GM12891 (cell line): Measurements from ENCODE around the gene HYAL3.
"Not testable (repeated sequence)": the region's sequence is repeated elsewhere in the genome, so short reads cannot be mapped to it uniquely, and the experiment has no call there.

Experiments
- DNase-seq: peaks from one replicate; pipeline ENCODE4 v3.0.0; 2011; ENCODE audit warnings: low spot score; ENCODE audit not compliant: insufficient read length
- FAIRE-seq: peaks from 2 replicates; lab custom pipeline; 2011; peaks lifted over from hg19 to GRCh38; lab: Jason Lieb, UNC
- PAX5 ChIP-seq: IDR thresholded peaks from 2 replicates; pipeline ENCODE4 v1.6.1; 2011; ENCODE audit warnings: low read length, moderate library complexity, mild to moderate bottlenecking; ENCODE audit not compliant: insufficient read depth, severe bottlenecking
- POLR2A ChIP-seq: IDR thresholded peaks from 2 replicates; pipeline ENCODE4 v1.6.1; 2011; ENCODE audit warnings: low read depth, low read length, control low read depth
- POLR2AphosphoS5 ChIP-seq: IDR thresholded peaks from 2 replicates; pipeline ENCODE4 v1.6.1; 2011; ENCODE audit warnings: low read depth, low read length, control low read depth
- POU2F2 ChIP-seq: IDR thresholded peaks from 2 replicates; pipeline ENCODE4 v1.6.1; 2011; ENCODE audit warnings: low read depth, mild to moderate bottlenecking, control low read depth, low read length, moderate library complexity
- SPI1 ChIP-seq: IDR thresholded peaks from 2 replicates; pipeline ENCODE4 v1.6.1; 2011; ENCODE audit warnings: low read depth, low read length, control low read depth
- TAF1 ChIP-seq: IDR thresholded peaks from 2 replicates; pipeline ENCODE4 v1.6.1; 2011; ENCODE audit warnings: low read depth, low read length, control low read depth

HYAL3 gene

GRCh38 chr3:50278123-50278879 is 20.9 kb downstream of the HYAL3 start:
- TF ChIP-seq POLR2AphosphoS5 (no peak), SPI1 (no peak), PAX5 (no peak), POU2F2 (no peak), TAF1 (no peak), POLR2A (no peak)
- DNase-seq (no peak), FAIRE-seq (no peak)

GRCh38 chr3:50276762-50277101 is 22.5 kb downstream of the HYAL3 start:
- FAIRE-seq: no peak
- TF ChIP-seq TAF1 (no peak), POU2F2 (no peak), POLR2A (no peak), PAX5 (no peak), POLR2AphosphoS5 (no peak), SPI1 (no peak)
- no peak for DNase-seq

GRCh38 chr3:50275996-50276761 is 23.0 kb downstream of the HYAL3 start:
- DNase-seq: no peak
- no peak for TF ChIP-seq SPI1
- TF ChIP-seq POLR2AphosphoS5: no peak
- TF ChIP-seq POU2F2: no peak
- no peak for TF ChIP-seq PAX5
- TF ChIP-seq TAF1: no peak
- no peak for TF ChIP-seq POLR2A
- FAIRE-seq: no peak

GRCh38 chr3:50275141-50275995 is 23.8 kb downstream of the HYAL3 start:
- DNase-seq: no peak
- FAIRE-seq: no peak
- TF ChIP-seq TAF1: no peak
- no peak for TF ChIP-seq POLR2AphosphoS5
- no peak for TF ChIP-seq PAX5
- TF ChIP-seq POLR2A: no peak
- no peak for TF ChIP-seq SPI1
- TF ChIP-seq POU2F2: no peak

- DNase-seq (peak; percentile 71), FAIRE-seq (peak; percentile 85)
- TF ChIP-seq PAX5: no peak
- TF ChIP-seq POLR2A: no peak
Observed at GRCh38 chr3:50274371-50275104, 24.7 kb downstream of the HYAL3 start.

GRCh38 chr3:50273689-50274065 is 25.5 kb downstream of the HYAL3 start:
- no peak for DNase-seq
- no peak for FAIRE-seq
- TF ChIP-seq POU2F2 (no peak), TAF1 (no peak), POLR2AphosphoS5 (no peak), SPI1 (no peak), POLR2A (no peak), PAX5 (no peak)

GRCh38 chr3:50272911-50273688 is 26.1 kb downstream of the HYAL3 start:
- DNase-seq (peak; percentile 99), FAIRE-seq (peak; percentile 99)

GRCh38 chr3:50272538-50272910 is 26.7 kb downstream of the HYAL3 start:
- not testable (repeated sequence) for DNase-seq, FAIRE-seq

More at GRCh38 chr3:50272911-50273688, 26.1 kb downstream of the HYAL3 start:
- peak; percentile 72; the same call in 1 of the 2 replicates for TF ChIP-seq POU2F2
- TF ChIP-seq POLR2AphosphoS5: no peak
- TF ChIP-seq TAF1: no peak
- TF ChIP-seq POLR2A: no peak
- no peak for TF ChIP-seq SPI1
- peak; percentile 29 for TF ChIP-seq PAX5
